Fibroblast of skin of abdomen (primary cell): ENCODE measurements around the gene TUBB1.
A peak's percentile ranks its signal among the peaks of the same experiment; 100 is the strongest.

Experiments used
- DNase-seq: peaks from one replicate; pipeline ENCODE4 v3.0.0-alpha.2; 2013

The TUBB1 gene

GRCh38 chr20:59044796-59045195 is 25.6 kb downstream of the TUBB1 start:
- DNase-seq: no peak

- no peak for DNase-seq
Measured at GRCh38 chr20:59046862-59047261, 27.6 kb downstream of the TUBB1 start.

- DNase-seq: peak; percentile 49
Measured at GRCh38 chr20:59047938-59048680, 28.9 kb downstream of the TUBB1 start.

- no peak for DNase-seq
Measured at GRCh38 chr20:59048681-59049030, 29.4 kb downstream of the TUBB1 start.

- no peak for DNase-seq
Measured at GRCh38 chr20:59050437-59050836, 31.2 kb downstream of the TUBB1 start.

- DNase-seq: no peak
Measured at GRCh38 chr20:59051666-59052185, 32.5 kb downstream of the TUBB1 start.

GRCh38 chr20:59055302-59055701 is 36.1 kb downstream of the TUBB1 start:
- DNase-seq: no peak

GRCh38 chr20:59062081-59062480 is 42.9 kb downstream of the TUBB1 start:
- DNase-seq: no peak

- peak; percentile 64 for DNase-seq
Measured at GRCh38 chr20:59063358-59064213, 44.4 kb downstream of the TUBB1 start.

GRCh38 chr20:59064214-59064722 is 45.0 kb downstream of the TUBB1 start:
- DNase-seq: no peak

GRCh38 chr20:59068534-59068933 is 49.3 kb downstream of the TUBB1 start:
- DNase-seq: no peak

GRCh38 chr20:59069026-59069425 is 49.8 kb downstream of the TUBB1 start:
- no peak for DNase-seq

- no peak for DNase-seq
Measured at GRCh38 chr20:59071216-59071615, 52.0 kb downstream of the TUBB1 start.

- no peak for DNase-seq
Measured at GRCh38 chr20:59073582-59073981, 54.4 kb downstream of the TUBB1 start.

- DNase-seq: peak; percentile 45
Measured at GRCh38 chr20:59074456-59074855, 55.2 kb downstream of the TUBB1 start.

- DNase-seq: no peak
Measured at GRCh38 chr20:59075934-59076508, 56.8 kb downstream of the TUBB1 start.
